HG02870 (cell line): Measurements from ENCODE around the gene NIF3L1.
"Not testable (repeated sequence)": the region's sequence is repeated elsewhere in the genome, so short reads cannot be mapped to it uniquely, and the experiment has no call there.

ENCODE experiments used
- ATAC-seq: cut with Tn5 transposase; IDR thresholded peaks from one replicate; pipeline ENCODE4 v1.9.1; 2021; ENCODE audit warnings: mild to moderate bottlenecking, moderate library complexity; ENCODE audit not compliant: unreplicated experiment

NIF3L1 gene

GRCh38 chr2:200871151-200871550 is 18.0 kb upstream of the NIF3L1 start:
- no peak for ATAC-seq

DNA sequence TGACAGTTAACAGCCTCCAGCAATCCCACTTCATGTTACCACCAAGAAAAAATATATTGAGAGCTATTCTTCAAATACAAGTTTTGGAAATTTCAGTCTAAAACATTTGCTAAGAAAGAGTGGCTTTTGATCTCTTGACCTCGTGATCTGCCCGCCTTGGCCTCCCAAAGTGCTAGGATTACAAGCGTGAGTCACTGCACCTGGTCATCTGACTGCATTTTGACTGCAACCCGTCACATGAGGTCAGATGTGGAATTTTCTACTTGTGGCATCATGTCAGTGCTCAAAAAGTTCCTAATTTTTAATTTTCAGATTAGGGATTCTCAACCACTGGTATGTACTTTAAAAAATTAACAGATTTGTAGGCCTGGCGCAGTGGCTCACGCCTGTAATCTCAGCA is 15.6 kb upstream of the NIF3L1 start:
- no peak for ATAC-seq

- no peak for ATAC-seq
Observed at GRCh38 chr2:200877443-200877842, 11.7 kb upstream of the NIF3L1 start.

DNA sequence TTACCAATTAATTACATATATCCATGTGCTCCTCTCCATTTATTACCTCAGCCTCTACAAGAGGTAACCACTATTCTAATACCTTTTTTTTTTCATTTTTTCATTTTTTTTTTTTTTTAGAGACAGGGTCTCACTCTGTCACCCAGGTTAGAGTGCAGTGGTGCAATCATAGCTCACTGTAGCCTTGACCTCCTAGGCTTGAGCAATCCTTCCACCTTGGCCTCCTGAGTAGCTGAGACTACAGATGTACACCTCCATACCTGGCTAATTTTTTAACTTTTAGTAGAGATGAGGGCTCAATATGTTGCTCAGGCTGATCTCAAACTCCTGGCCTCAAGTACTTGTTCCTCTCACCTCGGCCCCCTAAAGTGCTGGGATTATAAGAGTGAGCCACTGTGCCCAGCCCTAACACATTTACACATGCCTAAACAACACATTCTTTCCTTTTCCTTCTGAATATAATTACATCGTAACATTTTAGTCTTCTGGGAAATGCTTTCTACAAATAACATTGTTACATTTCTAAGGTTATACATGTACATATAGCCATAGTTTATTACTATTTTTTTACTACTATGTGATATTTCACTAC is 10.8 kb upstream of the NIF3L1 start:
- ATAC-seq, result no peak

DNA sequence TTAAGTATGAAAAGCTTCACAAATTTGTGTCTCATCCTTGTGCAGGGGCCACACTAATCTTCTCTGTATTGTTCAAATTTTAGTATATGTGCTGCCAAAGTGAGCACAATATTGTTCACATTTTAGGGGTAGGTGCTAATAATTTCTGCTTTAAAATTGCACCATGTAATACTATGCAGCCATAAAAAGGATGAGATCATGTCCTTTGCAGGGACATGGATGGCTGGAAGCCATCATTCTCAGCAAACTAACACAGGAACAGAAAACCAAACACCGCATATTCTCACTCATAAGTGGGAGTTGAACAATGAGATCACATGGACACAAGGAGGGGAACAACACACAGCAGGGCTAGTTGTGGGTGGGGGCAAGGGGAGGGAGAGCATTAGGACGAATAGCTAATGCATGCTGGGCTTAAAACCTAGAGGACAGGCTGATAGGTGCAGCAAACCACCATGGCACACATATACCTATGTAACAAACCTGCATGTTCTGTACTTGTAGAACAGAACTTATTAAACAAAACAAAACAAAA is 7.4 kb upstream of the NIF3L1 start:
- not testable (repeated sequence) for ATAC-seq

- ATAC-seq, result no peak
Observed at GRCh38 chr2:200899482-200899881, 10.3 kb downstream of the NIF3L1 start.

GRCh38 chr2:200901459-200902072 is 12.4 kb downstream of the NIF3L1 start:
- peak; percentile 98 for ATAC-seq

- ATAC-seq, result no peak
Observed at GRCh38 chr2:200905618-200906296, 16.6 kb downstream of the NIF3L1 start.

DNA sequence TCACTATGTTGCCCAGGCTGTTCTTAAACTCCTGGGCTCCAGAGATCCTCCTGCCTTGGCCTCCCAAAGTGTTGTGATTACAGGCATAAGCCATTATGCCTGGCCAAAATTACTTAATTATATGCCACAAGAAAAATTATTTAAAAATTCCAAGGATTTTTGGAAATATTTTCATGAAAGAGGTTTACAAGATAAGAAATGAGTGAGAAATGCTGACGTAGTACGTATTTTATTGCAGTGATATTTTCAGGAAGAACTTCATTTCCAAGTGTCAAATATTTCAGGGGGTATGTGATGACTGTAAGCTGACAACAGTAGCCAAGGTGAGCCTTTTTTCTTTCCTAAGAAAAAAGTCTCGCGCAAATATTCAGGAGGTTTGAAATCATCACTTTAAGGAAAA is 20.8 kb downstream of the NIF3L1 start:
- ATAC-seq, result no peak

DNA sequence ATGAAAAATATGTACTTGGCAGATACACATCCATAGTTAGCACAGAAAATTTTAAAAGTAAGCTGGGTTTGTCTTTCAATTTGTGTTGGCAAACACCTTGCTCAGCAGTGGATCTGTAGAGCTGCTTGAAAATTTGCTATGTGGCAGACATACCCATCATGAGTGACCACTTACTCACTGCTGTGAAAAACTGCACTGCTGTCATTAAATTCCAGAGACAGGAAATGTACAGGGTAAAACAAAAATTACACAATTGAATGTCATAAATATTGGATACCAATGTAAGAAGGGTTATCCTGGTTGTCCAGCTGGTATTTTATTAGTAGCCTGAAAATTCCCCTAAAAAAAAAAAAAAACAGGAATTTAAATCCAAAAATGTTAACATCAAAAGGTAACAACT is 24.5 kb downstream of the NIF3L1 start:
- no peak for ATAC-seq

DNA sequence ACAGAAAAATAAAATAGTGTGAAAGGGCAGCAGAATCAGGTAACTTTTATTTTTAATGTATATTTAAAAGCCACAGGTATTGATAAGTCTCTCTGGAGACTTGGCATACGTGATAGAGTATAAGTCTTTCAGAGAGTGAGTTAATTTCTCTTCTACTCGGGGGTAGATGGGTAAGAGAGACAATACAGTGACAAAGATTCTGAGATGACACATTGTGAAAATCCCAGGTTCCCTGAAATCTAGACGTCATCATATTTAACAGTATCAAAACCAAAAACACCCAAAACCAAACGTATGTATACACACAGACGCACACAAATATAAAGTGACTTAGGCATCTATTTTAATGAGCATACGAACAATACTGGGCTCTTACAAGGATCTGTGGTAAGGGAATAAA is 33.3 kb downstream of the NIF3L1 start:
- ATAC-seq, result no peak

DNA sequence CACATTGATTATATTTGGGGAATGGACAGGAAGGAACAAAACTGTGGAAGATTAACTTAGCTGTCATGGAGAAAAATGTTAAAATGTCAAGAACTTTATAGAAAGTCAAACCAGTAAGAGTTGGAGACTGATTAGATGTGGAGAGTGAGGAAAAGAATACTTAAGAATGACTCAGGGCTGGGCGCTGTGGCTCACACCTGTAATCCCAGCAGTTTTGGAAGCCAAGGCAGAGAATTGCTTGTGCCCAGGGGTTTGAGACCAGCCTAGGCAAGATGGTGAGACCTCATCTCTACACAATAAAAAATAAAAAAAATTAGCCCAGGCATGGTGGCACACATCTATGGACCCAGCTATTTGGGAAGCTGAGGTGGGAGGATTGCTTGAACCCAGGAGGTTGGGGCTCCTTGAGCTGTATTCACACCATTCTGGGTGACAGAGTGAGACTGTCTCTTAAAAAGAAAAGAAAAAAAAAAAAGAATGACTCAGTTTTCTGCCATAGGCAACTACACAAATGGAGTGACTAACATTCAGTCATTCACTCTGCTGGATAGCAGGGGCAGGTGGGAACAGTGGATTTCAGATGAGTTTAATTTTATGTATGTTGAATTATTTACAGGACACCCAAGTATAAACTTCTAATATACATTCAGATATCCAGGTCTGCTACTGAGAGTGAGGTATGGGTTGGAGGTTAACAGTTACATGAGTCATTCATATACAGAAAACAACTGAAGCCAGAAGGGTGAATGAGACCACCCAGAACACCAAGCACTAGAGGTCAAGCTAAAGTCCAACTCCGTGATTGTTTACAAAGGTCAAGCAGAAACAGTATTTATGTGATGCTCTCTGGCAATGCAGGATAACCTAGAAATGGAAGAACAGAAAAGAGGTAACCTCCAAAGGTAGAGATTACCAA is 40.4 kb downstream of the NIF3L1 start:
- ATAC-seq, result no peak

GRCh38 chr2:200930947-200931626 is 41.9 kb downstream of the NIF3L1 start:
- no peak for ATAC-seq

DNA sequence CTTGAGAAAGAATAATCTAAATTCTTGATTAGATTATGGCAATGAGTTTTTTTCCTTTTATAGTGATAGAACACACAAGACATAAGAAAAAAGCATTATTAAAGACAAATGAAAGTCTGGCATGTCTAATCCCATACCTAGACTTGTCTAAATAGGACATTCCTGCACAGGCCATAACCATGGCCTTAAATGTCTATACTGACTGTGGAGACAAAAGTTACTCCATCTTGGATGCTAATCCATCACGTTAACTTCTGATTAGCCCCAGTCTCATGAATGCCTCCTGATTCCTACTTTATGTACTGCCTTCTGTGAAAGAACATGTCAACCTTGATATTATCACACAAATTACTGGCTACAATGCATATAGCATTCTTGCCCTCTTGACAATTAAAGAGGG is 50.7 kb downstream of the NIF3L1 start:
- ATAC-seq, result no peak

GRCh38 chr2:200943527-200944105 is 54.4 kb downstream of the NIF3L1 start:
- peak; percentile 50 for ATAC-seq

GRCh38 chr2:200944467-200945394 is 55.6 kb downstream of the NIF3L1 start:
- no peak for ATAC-seq

DNA sequence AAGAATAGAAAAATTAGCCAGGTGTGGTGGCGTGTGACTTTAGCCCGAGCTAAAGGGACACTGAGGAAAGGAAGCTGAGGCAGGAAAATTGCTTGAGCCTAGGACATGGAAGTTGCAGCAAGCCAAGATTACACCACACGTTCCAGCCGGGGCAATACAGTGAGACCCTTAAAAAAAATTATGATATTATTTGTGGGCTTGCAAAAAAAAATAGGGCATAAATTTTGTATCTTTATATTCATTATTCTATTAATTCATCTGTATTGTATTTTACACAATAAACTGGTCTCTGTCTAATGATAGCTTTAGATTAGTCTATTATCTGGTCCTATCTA is 56.2 kb downstream of the NIF3L1 start:
- no peak for ATAC-seq

DNA sequence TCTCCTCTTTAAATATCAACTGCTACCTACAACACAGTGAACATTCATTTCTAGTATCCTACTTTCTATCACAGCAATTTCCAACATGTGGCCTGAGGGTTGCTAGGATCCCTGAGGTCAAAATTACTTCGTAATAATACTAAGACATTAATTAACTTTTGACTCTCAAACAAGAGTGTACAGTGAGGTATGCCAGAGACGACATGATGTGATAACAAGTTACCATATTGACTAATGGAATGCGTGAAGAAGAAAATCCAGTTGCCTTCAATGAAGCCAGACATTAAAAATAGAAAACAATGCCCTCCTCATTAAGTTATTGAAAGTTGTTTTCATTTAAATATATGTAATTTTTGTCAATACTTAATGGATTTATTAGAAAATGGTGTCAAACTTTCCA is 61.2 kb downstream of the NIF3L1 start:
- no peak for ATAC-seq
